Body of pancreas (tissue), 4 donors: ENCODE measurements around the gene BBOF1.

ENCODE experiments used
- CTCF ChIP-seq, 7 experiments: fragments of 450-650 bp in 4 of 7; fragments of 200-600 bp in 3 of 7; sonication (generic) in 3 of 7; IDR thresholded peaks; one replicate each; pipeline ENCODE4 v1.5.1; 2016 to 2019; ENCODE audit warnings: antibody characterized with exemption in 7 of 7
- POLR2A ChIP-seq, 3 donors: fragments of 450-650 bp; IDR thresholded peaks; one replicate each; pipeline ENCODE4 v1.6.1; 2016; ENCODE audit warnings: antibody characterized with exemption in 3 of 3, mild to moderate bottlenecking in 2 of 3

- TF ChIP-seq CTCF (IDR thresholded peaks at IDR 0.05) (no peak), POLR2A (IDR thresholded peaks at IDR 0.05) (no peak)
Measured at GRCh38 chr14:74085047-74085637, 66.0 kb downstream of the BBOF1 start.
